ENCODE data around the gene TOP3B.

The TOP3B gene

GRCh38 chr22:21958360-21959273 lies 24.0 kb downstream of the TOP3B start:
- no peak overlapping the region for H3K4me3 ChIP-seq (ENCODE audit: low read length)
- TF ChIP-seq ZNF274 (IDR thresholded peaks at IDR 0.05; ENCODE audit: low read depth, low read length), result no peak

GRCh38 chr22:21952586-21953571 lies 29.7 kb downstream of the TOP3B start, which contains the start of gene PPM1F:
Gene PPM1F (minus strand): TSS chr22:21952848. CDS start chr22:21946048, 6,800 bp downstream.
- TF ChIP-seq ZNF274 (IDR thresholded peaks at IDR 0.05; ENCODE audit: low read depth, low read length), result no peak
- peak within 1 kb of the TSS; percentile 95 for H3K4me3 ChIP-seq (ENCODE audit: low read length)

- no peak for TF ChIP-seq ZNF274 (IDR thresholded peaks at IDR 0.05; ENCODE audit: low read depth, low read length)
- H3K4me3 ChIP-seq (ENCODE audit: low read length), result peak overlapping the region; percentile 95
Measured at GRCh38 chr22:21951931-21952465, 30.6 kb downstream of the TOP3B start.

GRCh38 chr22:21951062-21951461 lies 31.5 kb downstream of the TOP3B start:
- H3K4me3 ChIP-seq (ENCODE audit: low read length), result no peak overlapping the region
- no peak for TF ChIP-seq ZNF274 (IDR thresholded peaks at IDR 0.05; ENCODE audit: low read depth, low read length)

GRCh38 chr22:21949948-21950347 lies 32.6 kb downstream of the TOP3B start:
- TF ChIP-seq ZNF274 (IDR thresholded peaks at IDR 0.05; ENCODE audit: low read depth, low read length), result no peak

GRCh38 chr22:21949569-21949918 lies 33.0 kb downstream of the TOP3B start:
- TF ChIP-seq ZNF274 (IDR thresholded peaks at IDR 0.05; ENCODE audit: low read depth, low read length), result no peak
- no peak overlapping the region for H3K4me3 ChIP-seq (ENCODE audit: low read length)

More at GRCh38 chr22:21949948-21950347, 32.6 kb downstream of the TOP3B start:
- no peak overlapping the region for H3K4me3 ChIP-seq (ENCODE audit: low read length)

- TF ChIP-seq ZNF274 (IDR thresholded peaks at IDR 0.05; ENCODE audit: low read depth, low read length), result no peak
- no peak overlapping the region for H3K4me3 ChIP-seq (ENCODE audit: low read length)
Measured at GRCh38 chr22:21948824-21949568, 33.6 kb downstream of the TOP3B start.

GRCh38 chr22:21948390-21948789 lies 34.2 kb downstream of the TOP3B start:
- TF ChIP-seq ZNF274 (IDR thresholded peaks at IDR 0.05; ENCODE audit: low read depth, low read length), result no peak

GRCh38 chr22:21947040-21948014 lies 35.3 kb downstream of the TOP3B start:
- no peak overlapping the region for H3K4me3 ChIP-seq (ENCODE audit: low read length)
- TF ChIP-seq ZNF274 (IDR thresholded peaks at IDR 0.05; ENCODE audit: low read depth, low read length), result no peak

More at GRCh38 chr22:21948390-21948789, 34.2 kb downstream of the TOP3B start:
- H3K4me3 ChIP-seq (ENCODE audit: low read length), result no peak overlapping the region

GRCh38 chr22:21946262-21946925 lies 36.2 kb downstream of the TOP3B start:
- H3K4me3 ChIP-seq (ENCODE audit: low read length), result no peak overlapping the region
- TF ChIP-seq ZNF274 (IDR thresholded peaks at IDR 0.05; ENCODE audit: low read depth, low read length), result no peak

- H3K4me3 ChIP-seq (ENCODE audit: low read length), result no peak overlapping the region
- TF ChIP-seq ZNF274 (IDR thresholded peaks at IDR 0.05; ENCODE audit: low read depth, low read length), result no peak
Measured at GRCh38 chr22:21945453-21946261, 36.9 kb downstream of the TOP3B start.
